Measurements from ENCODE around the gene TAF4.
"Not testable (repeated sequence)": the region's sequence is repeated elsewhere in the genome, so short reads cannot be mapped to it uniquely, and the experiment has no call there.

The TAF4 gene

GRCh38 chr20:61958773-61959700 lies 106.6 kb downstream of the TAF4 start:
- no peak for DNase-seq

- no peak for DNase-seq
These were observed 107.5 kb downstream of the TAF4 start for GRCh38 chr20:61957961-61958715.

GRCh38 chr20:61956396-61957342 lies 109.0 kb downstream of the TAF4 start:
- DNase-seq: no peak

- no peak for DNase-seq
These were observed 109.8 kb downstream of the TAF4 start for GRCh38 chr20:61955668-61956395.

- DNase-seq: peak; percentile 49
These were observed 111.2 kb downstream of the TAF4 start for GRCh38 chr20:61954276-61955021.

- DNase-seq: no peak
These were observed 112.4 kb downstream of the TAF4 start for GRCh38 chr20:61953037-61954021.

GRCh38 chr20:61951695-61952533 lies 113.8 kb downstream of the TAF4 start:
- DNase-seq: no peak

GRCh38 chr20:61950641-61951071 lies 115.0 kb downstream of the TAF4 start:
- DNase-seq: no peak

- DNase-seq: no peak
These were observed 115.7 kb downstream of the TAF4 start for GRCh38 chr20:61949714-61950640.

- no peak for DNase-seq
These were observed 116.3 kb downstream of the TAF4 start for GRCh38 chr20:61949363-61949713.

- DNase-seq: no peak
These were observed 116.9 kb downstream of the TAF4 start for GRCh38 chr20:61948586-61949362.

GRCh38 chr20:61948056-61948455 lies 117.6 kb downstream of the TAF4 start:
- DNase-seq: not testable (repeated sequence)

GRCh38 chr20:61945495-61945894 lies 120.2 kb downstream of the TAF4 start:
- not testable (repeated sequence) for DNase-seq

- not testable (repeated sequence) for DNase-seq
These were observed 120.7 kb downstream of the TAF4 start for GRCh38 chr20:61944967-61945366.

GRCh38 chr20:61942526-61942925 lies 123.2 kb downstream of the TAF4 start:
- DNase-seq: no peak

- DNase-seq: no peak
These were observed 123.8 kb downstream of the TAF4 start for GRCh38 chr20:61941721-61942405.
